Mesendoderm (in vitro differentiated cells): ENCODE results near the gene LRRC17.

Experiments used
- DNase-seq: peaks from one replicate; pipeline ENCODE4 v3.0.0; 2013
- H2AK5ac ChIP-seq: 2 replicates; pipeline ENCODE4 v1.6.1; 2013; ENCODE audit warnings: low read length, inconsistent platforms
- H2BK120ac ChIP-seq: 2 replicates; pipeline ENCODE4 v1.6.1; 2013; ENCODE audit warnings: low read depth, mild to moderate bottlenecking, low read length, moderate library complexity, mixed read lengths
- H2BK15ac ChIP-seq: replicated peaks from 2 replicates; pipeline ENCODE4 v1.6.1; 2013; ENCODE audit warnings: low read depth, mild to moderate bottlenecking, moderate library complexity
- H2BK5ac ChIP-seq: 2 replicates; pipeline ENCODE4 v1.6.1; 2013; ENCODE audit warnings: low read length, inconsistent platforms
- H3K18ac ChIP-seq: 2 replicates; pipeline ENCODE4 v1.6.1; 2013; ENCODE audit warnings: mild to moderate bottlenecking, low read length, mixed read lengths
- H3K23ac ChIP-seq: one replicate; pipeline ENCODE4 v1.6.1; 2013; ENCODE audit warnings: low read length
- H3K27ac ChIP-seq: 2 replicates; pipeline ENCODE4 v1.5.1; 2013; ENCODE audit warnings: low read depth, mild to moderate bottlenecking, inconsistent platforms, low read length, moderate library complexity
- H3K27me3 ChIP-seq: 2 replicates; pipeline ENCODE4 v1.6.1; 2013; ENCODE audit warnings: low read length, control low read depth, mild to moderate bottlenecking, inconsistent platforms; ENCODE audit not compliant: insufficient read depth, poor library complexity
- H3K36me3 ChIP-seq: 2 replicates; pipeline ENCODE4 v1.6.1; 2013; ENCODE audit warnings: low read length, inconsistent platforms; ENCODE audit not compliant: control insufficient read depth, insufficient read depth
- H3K4ac ChIP-seq: one replicate; pipeline ENCODE4 v1.6.1; 2013; ENCODE audit warnings: low read depth, mild to moderate bottlenecking, low read length, moderate library complexity
- H3K4me1 ChIP-seq: 2 replicates; pipeline ENCODE4 v1.6.1; 2013; ENCODE audit warnings: low read depth, low read length, inconsistent platforms; ENCODE audit not compliant: control insufficient read depth
- H3K4me2 ChIP-seq: 2 replicates; pipeline ENCODE4 v1.6.1; 2013; ENCODE audit warnings: low read length
- H3K4me3 ChIP-seq: 2 replicates; pipeline ENCODE4 v1.5.1; 2013; ENCODE audit warnings: mild to moderate bottlenecking, low read length
- H3K56ac ChIP-seq: one replicate; pipeline ENCODE4 v1.6.1; 2013; ENCODE audit warnings: low read length
- H3K79me1 ChIP-seq: 2 replicates; pipeline ENCODE4 v1.6.1; 2013; ENCODE audit warnings: low read length, inconsistent platforms
- H3K79me2 ChIP-seq: 2 replicates; pipeline ENCODE4 v1.6.1; 2013; ENCODE audit warnings: mild to moderate bottlenecking, low read length; ENCODE audit not compliant: control insufficient read depth, insufficient read depth
- H3K9ac ChIP-seq: 2 replicates; pipeline ENCODE4 v1.6.1; 2013; ENCODE audit warnings: low read length, inconsistent platforms
- H4K5ac ChIP-seq: one replicate; pipeline ENCODE4 v1.6.1; 2013; ENCODE audit warnings: low read length
- H4K8ac ChIP-seq: one replicate; pipeline ENCODE4 v1.6.1; 2013; ENCODE audit warnings: low read depth, mild to moderate bottlenecking, control low read depth, low read length, moderate library complexity
- WGBS: extraction: QIAGEN DNeasy Blood & Tissue Kit; methylation state at CpG from one replicate; pipeline ENCODE4 v1.1.7; 2013; ENCODE audit warnings: low lambda C conversion rate, missing lambda C conversion rate; ENCODE audit not compliant: insufficient coverage; ENCODE audit errors: extremely low coverage; 5-methylcytosine and 5-hydroxymethylcytosine counted together

The LRRC17 gene

DNA sequence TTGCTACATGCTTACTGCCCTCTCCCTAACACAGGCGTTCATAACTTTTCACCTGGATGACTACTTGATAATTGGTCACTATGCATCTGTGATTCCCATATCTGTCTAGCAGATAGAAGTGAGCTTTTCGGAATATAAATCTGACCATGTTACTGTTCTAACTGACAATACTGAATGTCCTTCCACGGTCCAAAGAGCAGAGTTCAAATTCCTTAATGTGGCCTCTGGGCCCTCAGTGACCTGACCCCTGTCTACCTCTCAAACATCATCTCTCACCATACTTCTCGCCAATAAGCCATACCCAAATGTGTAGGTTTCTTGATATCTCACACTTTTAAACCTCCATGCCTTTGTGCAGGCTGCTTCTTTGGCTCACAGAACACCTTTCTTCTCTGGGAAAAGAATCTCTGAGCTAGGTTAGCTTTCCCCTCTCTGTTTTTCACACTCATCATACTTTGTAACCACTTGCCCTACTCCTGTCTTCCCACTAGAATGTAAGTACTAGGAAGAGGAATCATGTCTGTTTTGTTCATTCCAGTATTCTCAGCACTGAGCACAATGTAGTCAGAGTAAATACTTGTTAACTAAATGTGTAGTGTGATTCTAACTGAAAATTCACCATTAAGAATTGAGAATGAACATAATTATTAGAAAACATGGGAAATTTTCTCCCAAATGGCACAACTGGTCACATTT is 39.2 kb upstream of the LRRC17 start:
- H3K79me2 ChIP-seq = no peaks in the 10 kb centered on the region
- no CpG with 5 or more reads among the region's 4 CpGs for WGBS
- no peaks in the 10 kb centered on the region for H3K79me1 ChIP-seq
- no peak overlapping the region for H3K18ac ChIP-seq
- H3K36me3 ChIP-seq = no peaks in the 10 kb centered on the region
- no peak overlapping the region for H3K4ac ChIP-seq
- H4K8ac ChIP-seq = no peak overlapping the region
- no peak overlapping the region for H3K27ac ChIP-seq
- no peak overlapping the region for H2BK120ac ChIP-seq
- H2BK15ac ChIP-seq = no peak overlapping the region
- no peak overlapping the region for H2AK5ac ChIP-seq
- no peaks in the 10 kb centered on the region for H3K4me1 ChIP-seq
- DNase-seq = no peak
- no peak overlapping the region for H3K4me2 ChIP-seq
- H3K9ac ChIP-seq = no peak overlapping the region
- H2BK5ac ChIP-seq = no peak overlapping the region
- no peak overlapping the region for H4K5ac ChIP-seq
- no peak overlapping the region for H3K56ac ChIP-seq
- H3K23ac ChIP-seq = no peak overlapping the region
- no peaks in the 10 kb centered on the region for H3K27me3 ChIP-seq
- H3K4me3 ChIP-seq = no peak overlapping the region

- Histone ChIP-seq H3K27me3 (no peaks in the 10 kb centered on the region), H2BK15ac (no peak overlapping the region), H2AK5ac (no peak overlapping the region), H2BK120ac (no peak overlapping the region), H3K23ac (no peak overlapping the region), H3K4me1 (no peaks in the 10 kb centered on the region), H4K5ac (no peak overlapping the region), H4K8ac (no peak overlapping the region), H3K79me1 (no peaks in the 10 kb centered on the region), H3K79me2 (no peaks in the 10 kb centered on the region), H3K4me3 (no peak overlapping the region), H3K27ac (no peak overlapping the region), H3K4ac (no peak overlapping the region), H2BK5ac (no peak overlapping the region), H3K56ac (no peak overlapping the region), H3K36me3 (no peaks in the 10 kb centered on the region), H3K9ac (no peak overlapping the region), H3K18ac (no peak overlapping the region), H3K4me2 (no peak overlapping the region)
- no CpG with 5 or more reads among the region's 5 CpGs for WGBS
- DNase-seq = no peak
These were observed 38.5 kb upstream of the LRRC17 start for GRCh38 chr7:102874166-102874829.

- Histone ChIP-seq H4K8ac (no peak overlapping the region), H3K36me3 (no peaks in the 10 kb centered on the region), H4K5ac (no peak overlapping the region), H2AK5ac (no peak overlapping the region), H3K79me2 (no peaks in the 10 kb centered on the region), H3K56ac (no peak overlapping the region), H3K4ac (no peak overlapping the region), H3K18ac (no peak overlapping the region), H3K23ac (no peak overlapping the region), H3K4me3 (no peak overlapping the region), H3K27ac (no peak overlapping the region), H3K79me1 (no peaks in the 10 kb centered on the region), H3K9ac (no peak overlapping the region), H3K4me2 (no peak overlapping the region), H3K4me1 (no peaks in the 10 kb centered on the region), H2BK120ac (no peak overlapping the region), H3K27me3 (no peaks in the 10 kb centered on the region), H2BK5ac (no peak overlapping the region), H2BK15ac (no peak overlapping the region)
- no CpG with 5 or more reads among the region's 1 CpG for WGBS
- no peak for DNase-seq
These were observed 37.8 kb upstream of the LRRC17 start for GRCh38 chr7:102874966-102875365.

GRCh38 chr7:102875700-102876295 is 37.0 kb upstream of the LRRC17 start:
- Histone ChIP-seq H3K9ac (no peak overlapping the region), H4K5ac (no peak overlapping the region), H3K4ac (no peak overlapping the region), H3K4me2 (no peak overlapping the region), H3K79me1 (no peaks in the 10 kb centered on the region), H4K8ac (no peak overlapping the region), H2BK15ac (no peak overlapping the region), H3K4me3 (no peak overlapping the region), H2BK120ac (no peak overlapping the region), H3K18ac (no peak overlapping the region), H2AK5ac (no peak overlapping the region), H3K23ac (no peak overlapping the region), H2BK5ac (no peak overlapping the region), H3K79me2 (no peaks in the 10 kb centered on the region), H3K27me3 (no peaks in the 10 kb centered on the region), H3K56ac (no peak overlapping the region), H3K4me1 (no peaks in the 10 kb centered on the region), H3K27ac (no peak overlapping the region), H3K36me3 (no peaks in the 10 kb centered on the region)
- DNase-seq = peak; percentile 93
- no CpG with 5 or more reads among the region's 3 CpGs for WGBS

DNA sequence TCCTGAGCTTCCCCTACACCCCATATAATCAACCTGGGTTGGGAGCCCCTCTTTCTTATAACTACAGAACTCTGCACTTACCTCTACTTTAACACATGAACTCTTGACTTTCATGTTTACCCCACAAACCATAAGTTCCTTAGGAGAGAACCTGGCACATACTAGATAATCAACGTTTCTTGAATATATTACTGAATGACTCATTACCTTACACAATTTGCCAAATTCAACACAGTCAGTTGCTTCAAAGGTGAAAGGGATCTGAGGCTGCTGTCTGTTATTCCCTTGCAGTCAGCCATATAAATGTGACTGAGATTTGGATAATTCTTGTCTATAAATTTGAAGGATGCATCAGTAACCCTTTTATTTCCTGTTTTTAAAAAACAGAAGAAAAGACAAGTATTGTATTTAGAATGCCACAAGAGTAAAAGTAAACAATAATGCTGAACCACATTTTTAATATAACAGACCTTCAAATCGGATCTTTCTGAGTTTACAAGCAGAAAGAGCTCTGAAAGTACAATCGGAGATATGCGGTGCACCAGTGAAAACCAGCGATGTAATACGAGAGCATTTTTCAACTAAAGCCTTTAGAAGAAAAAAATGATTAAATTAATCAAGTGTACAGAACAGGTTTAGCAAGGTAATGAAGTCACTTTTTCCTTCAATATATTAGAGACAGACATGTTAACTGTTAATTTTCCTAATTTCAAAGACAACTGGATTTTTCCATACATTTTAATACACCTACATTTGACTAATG is 29.5 kb upstream of the LRRC17 start:
- no peak overlapping the region for H3K27ac ChIP-seq
- H2BK5ac ChIP-seq = no peak overlapping the region
- H3K27me3 ChIP-seq = no peaks in the 10 kb centered on the region
- H4K8ac ChIP-seq = no peak overlapping the region
- H3K79me1 ChIP-seq = no peaks in the 10 kb centered on the region
- H2BK120ac ChIP-seq = no peak overlapping the region
- no peak overlapping the region for H3K23ac ChIP-seq
- H3K4me1 ChIP-seq = no peaks in the 10 kb centered on the region
- no peaks in the 10 kb centered on the region for H3K36me3 ChIP-seq
- DNase-seq = no peak
- H3K4me3 ChIP-seq = no peak overlapping the region
- H3K9ac ChIP-seq = no peak overlapping the region
- no peak overlapping the region for H2BK15ac ChIP-seq
- WGBS = no CpG with 5 or more reads among the region's 6 CpGs
- H3K4me2 ChIP-seq = no peak overlapping the region
- no peak overlapping the region for H3K56ac ChIP-seq
- H3K4ac ChIP-seq = no peak overlapping the region
- no peak overlapping the region for H4K5ac ChIP-seq
- H3K18ac ChIP-seq = no peak overlapping the region
- H3K79me2 ChIP-seq = no peaks in the 10 kb centered on the region
- no peak overlapping the region for H2AK5ac ChIP-seq
